Hematopoietic multipotent progenitor cell (in vitro differentiated cells): ENCODE data around the gene PRR13. TPM values are rescaled to one million over a fixed set of nuclear protein-coding genes. Genes with fewer than 3 reads are reported as not detected.
"Not testable (repeated sequence)": the region's sequence is repeated elsewhere in the genome, so short reads cannot be mapped to it uniquely, and the experiment has no call there.

ENCODE experiments used
- DNase-seq, 3 donors: peaks; one replicate each; pipeline ENCODE4 v3.0.0-alpha.2; 2011 to 2015; ENCODE audit warnings: low read depth in 2 of 3, low spot score in 2 of 3
- total RNA-seq: library from RNA; depleted of rRNA; stranded (reverse); fragments of >200 nt; gene quantifications from one replicate; pipeline ENCODE4 v1.2.3, GENCODE V29; 2012

Gene PRR13
- total RNA-seq, 1 donor = 35.0 TPM

- no peak for DNase-seq
These were observed 26.3 kb downstream of the PRR13 start for GRCh38 chr12:53467880-53468279.

GRCh38 chr12:53468282-53468681, 26.7 kb downstream of the PRR13 start:
- no peak for DNase-seq

GRCh38 chr12:53472056-53472582, 30.6 kb downstream of the PRR13 start:
- no peak for DNase-seq

GRCh38 chr12:53474077-53474476, 32.5 kb downstream of the PRR13 start:
- DNase-seq = no peak

GRCh38 chr12:53474819-53475218, 33.3 kb downstream of the PRR13 start:
- no peak for DNase-seq

- peak in 2 of 3 donors; percentile 24 to 51 for DNase-seq
These were observed 35.3 kb downstream of the PRR13 start for GRCh38 chr12:53476769-53477209.

GRCh38 chr12:53478865-53479264, 37.3 kb downstream of the PRR13 start:
- DNase-seq = no peak

GRCh38 chr12:53479331-53479730, 37.8 kb downstream of the PRR13 start:
- no peak for DNase-seq

- no peak for DNase-seq
These were observed 39.2 kb downstream of the PRR13 start for GRCh38 chr12:53480491-53481442.

GRCh38 chr12:53481458-53481857, 39.9 kb downstream of the PRR13 start:
- not testable (repeated sequence) for DNase-seq

- DNase-seq = peak in 1 of 3 donors; percentile 38
These were observed 40.5 kb downstream of the PRR13 start for GRCh38 chr12:53481939-53482586.

- no peak for DNase-seq
These were observed 41.2 kb downstream of the PRR13 start for GRCh38 chr12:53482626-53483168.

GRCh38 chr12:53483225-53483978, 41.9 kb downstream of the PRR13 start:
- DNase-seq = no peak

GRCh38 chr12:53483979-53484377, 42.4 kb downstream of the PRR13 start:
- no peak for DNase-seq

GRCh38 chr12:53484686-53485575, 43.4 kb downstream of the PRR13 start:
- no peak for DNase-seq

- DNase-seq = no peak
These were observed 44.6 kb downstream of the PRR13 start for GRCh38 chr12:53485955-53486735.

GRCh38 chr12:53486736-53487487, 45.4 kb downstream of the PRR13 start:
- no peak for DNase-seq

- DNase-seq = no peak
These were observed 47.8 kb downstream of the PRR13 start for GRCh38 chr12:53489242-53489864.
